Caki2 (cell line): ENCODE results near the gene ANTKMT. TPM values are rescaled to one million over a fixed set of nuclear protein-coding genes. Genes with fewer than 3 reads are reported as not detected.
A peak's percentile ranks its signal among the peaks of the same experiment; 100 is the strongest.
"Not testable (repeated sequence)": the region's sequence is repeated elsewhere in the genome, so short reads cannot be mapped to it uniquely, and the experiment has no call there.

Experiments
- DNase-seq: peaks from one replicate; pipeline ENCODE4 v3.0.0-alpha.2; 2015; ENCODE audit warnings: low read depth
- in situ Hi-C: cut with HindIII; loops from 2 replicates; pipeline ENCODE4 v1.10.0; 2016; ENCODE audit warnings: low sequenced_read_pairs, low pct_unique_long_range_greater_than_20kb, mixed read lengths
- total RNA-seq: library from RNA; depleted of rRNA; stranded (reverse); fragments of >200 nt; shearing (Covaris generic); gene quantifications from 2 replicates; pipeline ENCODE4 v1.2.3, GENCODE V29; 2014; ENCODE audit warnings: low replicate concordance

The ANTKMT gene
- total RNA-seq, 1 experiment from 2014 or later, result 164 TPM

DNA sequence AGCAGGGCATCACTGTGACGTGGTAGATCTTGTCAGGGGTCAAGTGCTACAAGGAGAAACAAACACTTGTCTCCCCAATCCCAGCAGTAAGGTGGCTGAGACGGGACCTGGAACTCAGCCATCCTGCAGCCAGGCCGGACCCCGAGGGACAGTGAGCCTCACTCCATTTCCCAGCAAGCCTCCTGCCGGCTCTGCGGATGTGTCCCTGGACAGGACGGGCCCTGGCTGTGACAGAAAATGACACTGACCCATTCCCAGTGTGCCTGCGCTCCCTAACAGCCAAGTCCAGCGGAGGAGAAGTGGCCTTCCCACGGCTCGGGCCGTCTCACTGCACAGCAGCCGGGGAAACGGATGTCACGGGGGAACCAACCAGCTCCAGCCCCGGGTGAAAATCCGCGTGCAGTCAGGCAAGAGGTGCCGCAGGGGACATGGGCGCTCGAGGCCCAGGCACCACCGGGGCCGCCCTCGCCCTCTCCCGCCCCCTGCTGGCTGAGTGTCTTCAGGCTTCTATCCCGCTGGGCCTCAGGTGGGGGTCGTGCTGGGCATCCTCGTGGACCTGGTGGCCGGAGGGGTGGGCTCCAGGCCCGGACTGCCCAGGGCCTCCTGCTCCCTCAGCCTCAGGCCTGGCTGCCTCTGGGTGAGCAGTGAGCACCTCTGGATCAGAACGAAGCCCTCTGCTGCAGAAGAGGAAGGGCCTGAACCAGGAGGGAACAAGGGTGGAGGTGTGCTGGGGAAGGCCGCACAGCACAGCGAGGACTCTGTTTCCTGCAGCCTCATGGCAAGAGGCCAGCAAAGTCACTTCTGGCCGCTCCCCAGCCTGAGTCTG lies 12.6 kb downstream of the ANTKMT start:
- DNase-seq, result no peak
- in situ Hi-C loops, result no loop called here

DNA sequence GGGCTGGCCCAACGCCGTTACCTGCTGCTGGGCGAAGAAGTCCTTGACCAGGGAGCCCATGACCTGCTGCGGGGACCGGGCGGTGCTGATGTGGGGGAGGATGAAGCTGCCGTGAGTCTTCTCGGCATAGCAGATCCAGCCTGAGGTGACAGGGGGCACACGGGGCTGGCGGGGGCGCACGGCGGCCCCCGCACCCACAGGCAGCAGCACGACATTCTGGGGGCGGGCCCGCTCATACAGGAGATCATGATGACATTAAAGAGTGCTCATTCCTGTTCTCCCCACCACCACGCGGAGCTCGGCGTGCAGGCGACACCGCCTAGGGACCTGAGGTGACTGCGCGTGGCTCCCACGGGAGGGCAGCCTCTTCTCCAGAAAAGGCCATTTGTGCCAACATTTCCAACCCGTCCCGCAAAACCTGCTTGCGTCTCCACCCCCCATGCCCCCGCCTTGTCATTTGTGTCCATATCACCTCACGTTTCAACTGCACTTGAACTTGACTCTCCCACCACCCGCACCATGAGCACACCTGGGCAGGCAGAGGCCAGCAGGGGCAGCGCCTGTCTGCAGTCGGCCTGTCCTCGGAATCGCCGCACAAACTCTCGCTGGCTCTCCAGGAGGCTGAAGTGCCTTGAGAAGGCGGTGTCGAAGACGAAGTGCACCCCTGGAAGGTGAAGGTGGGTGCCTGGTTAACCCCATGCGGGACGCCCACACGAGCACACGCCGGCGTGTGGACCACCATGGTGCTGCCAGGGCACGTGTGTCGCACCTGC lies 13.4 kb downstream of the ANTKMT start:
- in situ Hi-C loops, result no loop called here
- DNase-seq, result no peak

DNA sequence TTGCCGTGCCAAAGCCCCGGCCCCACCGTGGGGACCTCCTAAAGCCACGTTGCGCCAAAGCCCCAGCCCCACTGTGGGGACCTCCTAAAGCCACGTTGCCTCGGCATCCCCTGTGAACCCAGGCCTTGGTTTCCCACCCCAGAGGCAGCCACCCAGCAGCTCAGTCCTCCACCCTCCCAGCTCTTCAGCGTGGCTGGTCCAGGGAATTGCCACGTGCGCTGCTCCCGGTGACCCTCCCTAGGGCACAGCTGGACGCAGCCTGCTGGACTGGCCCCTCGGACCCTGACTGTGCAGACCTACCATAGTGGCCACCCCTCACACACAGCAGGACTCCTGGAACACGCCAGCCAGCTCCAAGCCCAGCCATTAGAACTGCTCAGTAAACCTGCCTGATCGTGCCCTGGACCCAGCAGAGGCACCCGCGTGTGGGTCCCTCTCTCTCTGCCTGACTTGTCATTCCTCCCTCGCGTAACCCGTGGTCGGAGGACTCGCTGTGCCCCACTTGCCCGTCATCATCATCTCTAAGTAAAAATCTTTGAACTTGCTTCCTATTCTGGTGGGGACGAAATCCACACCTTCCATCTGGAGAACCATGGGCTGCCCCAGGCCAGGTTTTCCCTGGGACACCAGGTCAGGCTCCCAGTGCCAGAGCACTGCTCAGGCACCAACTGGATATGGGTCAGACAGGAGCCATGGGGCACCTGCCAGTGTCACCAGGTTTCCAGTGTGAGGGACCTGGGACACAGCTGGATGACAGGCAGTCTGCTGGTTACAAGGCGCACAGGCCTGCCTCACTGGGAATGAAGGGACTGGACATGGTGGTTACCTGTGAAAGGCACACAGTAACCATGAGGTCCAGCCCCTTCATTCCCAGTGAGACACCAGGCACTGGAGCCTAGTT lies 14.3 kb downstream of the ANTKMT start:
- in situ Hi-C loops, result no loop called here
- DNase-seq, result no peak

DNA sequence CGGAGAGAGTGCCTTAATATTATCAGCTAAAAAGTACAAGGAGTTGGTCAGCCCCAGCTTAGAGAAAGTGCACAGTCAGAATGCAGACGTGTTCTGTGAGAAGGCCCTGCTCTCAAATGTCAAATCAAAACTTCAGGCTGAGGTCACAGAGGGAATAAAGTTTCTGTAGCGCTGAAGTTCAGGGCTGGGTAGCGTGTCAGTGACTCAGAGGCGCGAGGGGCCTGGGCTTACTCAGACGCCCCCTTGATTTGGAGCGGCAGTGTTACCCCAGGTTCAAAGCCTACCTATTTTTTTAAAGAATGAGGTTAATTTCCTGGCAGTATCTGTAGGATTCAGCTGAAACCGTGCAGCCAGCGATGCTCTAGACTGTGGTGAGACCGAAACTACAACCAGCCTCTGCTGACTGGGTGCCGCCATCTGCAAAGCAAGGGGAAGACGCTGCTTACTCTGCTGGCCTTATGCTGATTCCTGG lies 15.1 kb downstream of the ANTKMT start:
- DNase-seq, result no peak
- in situ Hi-C loops, result no loop called here

DNA sequence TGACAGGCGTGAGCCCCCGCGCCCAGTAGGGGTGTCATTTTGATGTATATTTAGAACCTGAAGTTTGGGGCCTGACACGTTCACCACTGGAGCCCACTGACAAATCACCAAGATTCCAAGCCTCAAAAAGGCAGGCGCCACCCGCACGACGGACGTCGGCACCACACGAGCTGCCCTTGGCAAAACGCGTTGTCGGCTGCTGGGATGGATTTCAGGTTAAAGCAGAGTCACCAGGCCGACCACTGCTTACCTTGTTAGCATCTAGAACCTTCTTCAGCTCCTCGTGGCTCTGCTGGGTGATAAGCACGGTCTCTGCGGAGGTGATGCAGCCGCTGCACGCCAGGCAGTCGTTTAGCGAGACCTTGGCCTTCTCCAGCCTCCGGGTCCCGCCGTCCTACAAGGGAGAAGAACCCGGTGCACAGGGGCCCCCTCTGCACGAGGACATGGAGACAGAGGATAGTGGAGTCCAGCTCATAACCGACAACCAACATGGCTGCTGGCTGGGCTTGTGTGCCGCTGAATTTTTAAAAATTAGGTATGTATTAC lies 16.1 kb downstream of the ANTKMT start:
- in situ Hi-C loops, result no loop called here
- no peak for DNase-seq

DNA sequence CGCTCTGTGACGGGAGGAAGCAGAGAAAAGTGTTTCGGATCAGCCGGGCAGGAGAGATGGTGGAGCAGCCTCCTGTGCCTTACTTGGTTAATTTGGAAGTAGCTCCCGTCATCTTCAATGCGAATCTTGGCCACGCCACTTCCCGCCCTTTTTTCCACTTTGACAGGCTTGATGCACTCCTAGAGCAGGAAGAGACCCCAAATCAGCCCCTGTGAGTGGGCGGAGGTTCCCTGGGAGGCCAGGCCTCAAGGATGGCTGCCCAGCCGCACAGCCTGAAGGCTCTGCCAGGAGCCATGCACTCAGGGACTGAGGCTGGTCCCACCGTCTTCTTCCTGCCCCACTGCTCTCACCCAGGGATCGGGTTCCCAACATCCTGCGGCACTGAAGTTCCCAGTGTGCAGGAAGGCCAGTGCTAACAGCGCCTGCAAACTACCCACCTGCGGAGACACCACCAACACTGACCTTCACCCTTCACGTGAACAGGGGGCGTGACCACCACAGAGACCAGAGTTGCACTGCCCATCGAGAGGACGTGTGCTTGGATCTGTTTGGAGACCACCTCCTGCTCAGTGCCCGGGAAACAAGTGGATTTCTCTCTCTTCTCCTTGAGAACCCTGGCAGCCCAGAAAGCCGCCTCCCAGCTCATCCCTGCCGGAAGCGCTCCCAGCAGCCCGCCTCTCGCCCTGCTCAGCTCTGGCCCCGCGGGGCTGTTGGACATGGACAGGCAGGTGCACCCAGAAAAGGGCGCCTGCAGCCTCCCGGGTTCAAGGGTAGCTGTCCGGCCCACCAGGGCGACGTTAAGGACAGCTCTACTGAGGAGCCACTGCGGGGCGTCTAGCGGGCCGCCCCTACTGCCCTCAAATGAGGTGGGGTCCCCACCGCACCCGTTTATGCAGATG lies 18.9 kb downstream of the ANTKMT start:
- no peak for DNase-seq
- in situ Hi-C loops, result no loop called here

DNA sequence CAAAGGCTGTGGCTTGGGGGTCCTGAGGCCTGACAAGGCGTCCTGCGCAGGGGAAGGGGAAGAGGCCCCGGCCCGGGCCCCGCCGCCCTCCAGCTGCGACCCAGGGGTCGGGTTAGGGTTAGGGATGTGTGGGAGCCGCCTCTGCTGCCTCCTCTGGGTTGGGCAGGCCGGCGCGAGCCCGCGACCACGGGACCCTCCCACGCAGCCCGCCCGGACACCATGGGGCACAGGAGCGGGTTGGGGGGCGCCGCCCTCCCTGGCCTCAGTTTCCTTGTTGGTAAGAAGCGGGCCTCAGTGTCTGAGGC lies 19.5 kb downstream of the ANTKMT start:
- in situ Hi-C loops, result no loop called here

DNA sequence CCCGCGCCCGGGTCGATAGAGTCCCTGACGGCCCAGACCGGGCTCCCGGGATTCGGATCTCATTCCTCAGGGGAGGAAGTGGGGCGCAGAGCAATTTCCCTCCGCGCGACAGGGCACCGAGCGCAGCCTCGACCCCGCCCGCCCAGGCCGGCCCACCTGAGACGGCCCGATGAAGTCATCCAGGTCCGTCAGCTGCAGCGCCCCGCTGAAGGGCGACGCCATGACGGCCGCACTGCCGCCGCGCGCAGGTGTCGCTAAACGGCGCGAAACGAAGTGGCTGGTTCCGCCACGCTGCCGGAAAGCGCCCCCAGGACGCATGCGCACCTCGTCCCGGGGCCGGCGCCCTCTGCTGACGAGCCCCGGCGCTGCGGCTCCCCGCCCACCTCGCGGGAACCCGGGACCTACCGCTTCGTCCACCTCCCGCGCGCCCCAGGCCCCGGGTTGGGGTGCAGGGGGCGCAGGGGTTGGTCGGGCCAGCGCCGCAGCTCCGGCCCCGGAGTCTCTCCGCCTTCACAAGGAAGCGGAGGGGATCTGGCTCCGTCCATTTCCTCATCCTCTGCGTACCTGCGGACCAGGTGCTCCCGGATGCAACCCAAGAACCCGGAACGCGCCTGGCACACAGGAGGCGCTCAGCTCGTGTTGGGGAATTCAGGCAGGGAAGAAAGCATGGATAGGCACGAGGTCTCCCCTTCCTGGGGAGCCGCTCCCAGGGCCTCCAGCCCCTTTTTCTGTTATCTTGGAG lies 20.0 kb downstream of the ANTKMT start, which contains the start of gene CIAO3:
CIAO3 (minus strand) TSS at position 234 of the 742 bp plus-strand sequence; CDS start at position 222, 12 bp downstream.
- in situ Hi-C loops, result no loop called here
- DNase-seq, result peak; percentile 90

More for the DNA sequence above, 19.5 kb downstream of the ANTKMT start:
- no peak for DNase-seq

DNA sequence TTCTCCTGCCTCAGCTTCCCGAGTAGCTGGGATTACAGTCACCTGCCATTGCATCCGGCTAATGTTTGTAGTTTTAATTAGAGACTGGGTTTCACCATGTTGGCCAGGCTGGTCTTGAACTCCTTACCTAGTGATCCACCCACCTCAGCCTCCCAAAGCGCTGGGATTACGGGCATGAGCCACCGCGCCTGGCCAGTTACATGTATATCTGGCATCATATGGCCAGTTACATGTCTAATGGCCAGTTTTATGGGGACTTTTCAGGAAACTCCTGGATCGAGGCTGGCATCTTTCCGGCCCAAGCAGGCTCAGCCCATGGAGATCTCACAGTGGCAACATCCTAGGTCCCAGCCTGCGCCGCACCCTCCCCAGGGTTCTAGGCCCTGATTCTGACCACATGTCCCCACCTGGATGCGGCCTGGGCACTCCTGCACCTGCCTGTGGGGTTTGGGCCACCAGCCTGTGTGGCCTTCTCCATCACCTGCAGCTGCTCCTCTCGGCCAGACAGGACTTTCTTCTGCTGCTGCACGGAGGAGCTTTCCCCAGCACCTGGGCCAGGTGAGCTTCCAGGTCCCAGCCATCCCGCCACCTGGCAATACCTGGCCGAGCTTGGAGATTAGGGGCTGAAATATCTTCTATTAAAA lies 21.2 kb downstream of the ANTKMT start:
- in situ Hi-C loops, result no loop called here
- no peak for DNase-seq

DNA sequence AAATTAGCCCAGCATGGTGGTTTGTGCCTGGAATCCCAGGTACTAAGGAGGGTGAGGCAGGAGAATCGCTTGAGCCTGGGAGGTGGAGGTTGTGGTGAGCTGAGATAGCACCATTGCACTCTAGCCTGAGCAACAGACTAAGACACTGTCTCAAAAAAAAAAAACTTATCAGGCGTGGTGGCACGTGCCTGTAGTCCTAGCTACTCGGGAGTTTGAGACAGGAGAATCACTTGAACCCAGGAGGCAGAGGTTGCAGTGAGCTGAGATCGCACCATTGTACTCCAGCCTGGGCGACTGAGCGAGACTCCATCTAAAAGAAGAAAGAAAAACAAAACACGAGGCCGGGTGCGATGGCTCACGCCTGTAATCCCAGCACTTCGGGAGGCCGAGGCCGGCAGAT lies 21.9 kb downstream of the ANTKMT start:
- in situ Hi-C loops, DNase-seq: not testable (repeated sequence)

DNA sequence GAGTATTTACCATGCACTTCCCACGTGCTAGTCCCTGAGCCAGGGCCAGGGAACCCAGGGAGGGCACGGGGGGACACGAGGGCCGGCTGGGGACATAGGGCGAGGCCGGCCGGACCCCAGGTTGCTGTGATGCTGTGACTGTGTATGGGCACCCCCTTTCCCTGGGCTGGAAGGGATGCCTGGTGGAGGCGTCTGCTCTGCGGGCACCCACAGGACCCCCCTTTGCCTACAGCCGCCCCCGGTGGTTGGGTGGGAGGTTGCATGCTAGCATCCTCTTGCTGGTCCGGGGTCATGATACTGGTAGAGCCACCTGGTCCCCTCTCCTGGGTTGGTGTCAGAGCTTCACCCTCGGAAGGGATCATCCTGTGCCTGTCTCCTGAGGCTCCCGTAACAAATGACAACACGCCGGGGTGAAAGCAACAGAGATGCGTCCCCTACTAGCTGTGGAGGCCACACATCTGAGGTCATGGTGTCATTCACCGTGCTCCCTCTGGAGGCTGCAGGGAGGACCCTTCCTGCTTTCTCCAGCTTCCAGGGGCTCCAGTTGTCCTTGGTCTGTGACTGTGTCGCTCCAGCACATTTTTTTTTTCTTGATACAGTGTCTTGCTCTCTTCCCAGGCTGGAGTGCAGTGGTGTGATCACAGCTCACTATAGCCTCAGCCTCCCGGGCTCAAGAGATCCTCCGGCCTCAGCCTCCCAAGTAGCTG lies 23.0 kb downstream of the ANTKMT start:
- in situ Hi-C loops, result no loop called here
- no peak for DNase-seq

DNA sequence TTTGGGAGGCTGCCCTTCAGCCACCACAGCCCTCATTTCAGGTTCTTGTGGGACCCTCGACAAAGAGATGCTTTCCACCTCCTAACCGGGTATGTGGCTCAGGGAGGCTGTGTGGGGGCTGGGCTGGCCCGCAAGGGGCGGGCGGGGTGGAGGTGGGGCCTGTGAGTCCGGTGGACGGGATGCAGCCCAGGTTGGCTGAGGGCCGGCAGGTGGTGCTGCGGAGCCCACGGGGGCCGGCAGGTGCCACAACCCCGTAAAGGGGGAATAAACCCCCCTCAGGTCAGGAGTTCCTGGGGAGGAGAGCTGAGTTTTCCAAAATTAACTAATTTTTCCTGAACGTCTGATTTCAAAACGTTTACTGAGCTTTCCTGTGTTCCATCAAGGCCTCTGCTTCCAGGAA lies 24.8 kb downstream of the ANTKMT start:
- in situ Hi-C loops, result no loop called here
- no peak for DNase-seq

DNA sequence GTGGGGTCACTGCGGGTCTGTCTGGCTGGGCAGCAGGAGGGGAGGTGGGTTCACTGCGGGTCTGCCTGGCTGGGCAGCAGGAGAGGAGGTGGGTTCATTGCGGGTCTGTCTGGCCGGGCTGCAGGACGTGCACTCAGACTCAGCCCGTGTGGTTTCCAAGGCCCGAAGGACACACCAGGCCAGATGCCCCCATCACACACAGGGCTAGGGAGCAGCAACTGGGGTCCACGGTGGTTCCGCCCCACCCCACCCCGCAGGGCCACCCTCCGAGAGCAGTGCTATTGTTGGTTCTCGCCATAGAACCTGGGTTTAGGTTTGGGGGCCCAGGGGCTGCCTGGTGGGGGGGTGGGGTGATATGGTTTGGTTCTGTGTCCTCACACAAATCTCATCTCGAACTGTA lies 25.7 kb downstream of the ANTKMT start:
- in situ Hi-C loops, result no loop called here
- no peak for DNase-seq

DNA sequence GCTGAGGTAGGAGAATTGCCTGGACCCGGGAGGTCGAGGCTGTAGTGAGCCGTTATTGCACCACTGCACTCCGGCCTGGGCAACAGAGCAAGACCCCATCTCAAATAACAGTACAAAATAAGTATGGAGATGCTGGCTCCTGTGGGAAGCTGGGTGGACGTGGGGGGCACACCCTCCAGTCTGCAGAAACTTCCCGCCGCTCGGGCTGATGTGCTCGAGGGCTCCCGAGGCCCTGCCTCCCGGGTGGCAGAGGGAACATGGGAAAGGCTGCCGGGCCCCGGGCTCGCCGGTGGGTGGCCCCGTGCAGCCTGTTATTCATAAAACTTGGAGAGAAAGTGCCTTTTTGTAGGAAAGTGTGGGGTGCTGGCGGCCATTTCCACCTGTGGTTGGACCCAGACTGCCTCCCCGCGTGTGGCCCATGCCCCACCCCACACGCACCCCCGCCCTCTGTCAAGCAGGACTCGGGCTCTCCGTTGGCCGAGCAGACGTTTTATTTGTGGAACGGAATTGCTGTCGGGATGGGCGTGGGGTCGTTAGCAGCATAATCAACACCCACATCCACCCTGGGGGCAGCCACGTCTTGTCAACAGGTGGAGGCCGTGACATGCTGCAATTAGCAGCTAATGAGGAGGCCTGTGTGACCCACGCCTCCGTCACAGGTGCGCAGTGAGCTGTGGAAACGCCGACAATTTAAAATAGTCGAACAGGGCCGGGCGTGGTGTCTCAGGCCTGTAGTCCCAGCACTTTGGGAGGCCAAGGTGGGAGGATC lies 27.2 kb downstream of the ANTKMT start:
- in situ Hi-C loops, result no loop called here
- DNase-seq, result no peak

DNA sequence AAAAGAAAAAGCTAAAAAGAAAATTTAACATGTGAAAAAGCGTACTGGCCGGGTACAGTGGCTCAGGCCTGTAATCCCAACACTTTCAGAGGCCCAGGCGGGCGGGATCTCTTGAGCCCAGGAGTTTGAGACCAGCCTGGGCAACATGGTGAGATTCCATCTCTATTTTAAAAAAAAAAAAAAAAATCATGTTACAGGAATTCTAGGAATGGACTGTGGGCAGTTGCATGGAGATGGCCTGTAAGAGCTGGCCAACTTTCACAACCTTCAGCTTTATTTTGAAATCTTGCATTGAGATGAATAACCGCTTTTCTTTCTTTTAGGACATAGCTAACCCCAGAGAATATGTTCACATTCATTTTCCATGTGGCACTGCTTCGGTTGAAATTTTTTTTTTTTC lies 28.1 kb downstream of the ANTKMT start:
- no peak for DNase-seq
- in situ Hi-C loops, result no loop called here
